ENCODE results near the gene IGF2R.
"Not testable (repeated sequence)": the region's sequence is repeated elsewhere in the genome, so short reads cannot be mapped to it uniquely, and the experiment has no call there.

The IGF2R gene

DNA sequence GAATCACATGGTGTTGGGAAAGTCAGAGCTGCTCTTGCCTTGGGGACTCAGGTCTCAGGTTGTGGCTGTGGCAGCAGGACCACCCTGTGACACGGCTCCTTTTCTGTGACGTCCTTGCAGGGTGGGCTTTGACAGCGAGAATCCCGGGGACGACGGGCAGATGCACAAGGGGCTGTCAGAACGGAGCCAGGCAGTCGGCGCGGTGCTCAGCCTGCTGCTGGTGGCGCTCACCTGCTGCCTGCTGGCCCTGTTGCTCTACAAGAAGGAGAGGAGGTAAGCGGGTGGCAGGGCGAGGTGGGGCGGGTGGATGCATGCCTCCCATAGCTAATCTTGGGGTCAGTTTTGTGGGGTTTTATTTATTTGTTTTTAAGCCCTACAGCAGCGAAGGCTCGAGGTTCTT is 133.5 kb downstream of the IGF2R start:
- peaks cover 23% of the 10 kb centered on the region for H3K36me3 ChIP-seq (ENCODE audit: control insufficient read depth, insufficient read depth, low read length)

DNA sequence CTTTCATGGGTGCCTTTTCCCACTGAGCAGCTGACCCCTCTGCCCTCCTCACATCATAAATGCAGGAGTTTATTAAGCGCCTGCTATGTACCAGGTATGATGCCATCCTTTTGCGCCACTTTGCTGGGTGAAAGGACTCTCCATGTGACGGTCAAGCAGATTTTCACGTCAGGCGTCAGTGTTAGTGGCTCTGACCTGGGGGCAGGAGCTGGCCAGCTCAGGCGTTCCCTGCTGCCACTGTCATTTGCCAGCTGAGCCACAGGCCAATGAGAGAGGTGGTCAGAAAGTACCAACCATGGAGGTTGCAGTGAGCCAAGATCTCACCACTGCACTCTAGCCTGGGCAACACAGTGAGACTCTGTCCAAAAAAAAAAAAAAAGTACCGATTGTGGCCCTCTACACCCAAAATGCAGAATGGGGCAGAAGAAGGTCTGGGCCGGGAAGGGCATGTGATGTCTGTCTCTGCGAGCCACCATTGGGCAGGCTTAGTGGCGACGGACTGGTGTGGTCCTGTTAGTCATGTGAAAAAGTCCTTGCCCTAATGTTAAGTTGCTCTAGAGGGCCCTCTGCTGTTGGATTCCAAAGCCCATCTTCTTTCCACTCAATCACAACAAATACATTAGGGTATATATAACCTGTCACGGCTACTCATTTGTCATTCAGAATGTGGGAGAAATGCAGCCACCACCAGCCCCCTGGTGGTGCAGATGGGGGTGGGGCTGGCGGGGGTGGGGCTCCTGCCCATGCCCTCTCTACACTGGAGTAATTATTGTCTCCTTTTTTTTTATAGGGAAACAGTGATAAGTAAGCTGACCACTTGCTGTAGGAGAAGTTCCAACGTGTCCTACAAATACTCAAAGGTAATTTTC is 134.3 kb downstream of the IGF2R start:
- Histone ChIP-seq H3K27me3 (ENCODE audit: control insufficient read depth, insufficient read depth, low read length) (no peaks in the 10 kb centered on the region), H3K9ac (ENCODE audit: low read depth, low read length) (no peak overlapping the region), H3K36me3 (ENCODE audit: control insufficient read depth, insufficient read depth, low read length) (peaks cover 23% of the 10 kb centered on the region), H3K4me1 (ENCODE audit: control insufficient read depth, insufficient read depth, low read length) (no peaks in the 10 kb centered on the region), H3K9me3 (ENCODE audit: control insufficient read depth, insufficient read depth, low read length) (no peaks in the 10 kb centered on the region), H3K4me3 (ENCODE audit: low read depth, low read length) (no peak overlapping the region)

More for the DNA sequence above, 133.5 kb downstream of the IGF2R start:
- Histone ChIP-seq H3K9me3 (ENCODE audit: control insufficient read depth, insufficient read depth, low read length) (no peaks in the 10 kb centered on the region), H3K27me3 (ENCODE audit: control insufficient read depth, insufficient read depth, low read length) (no peaks in the 10 kb centered on the region), H3K4me1 (ENCODE audit: control insufficient read depth, insufficient read depth, low read length) (no peaks in the 10 kb centered on the region), H3K9ac (ENCODE audit: low read depth, low read length) (no peak overlapping the region), H3K4me3 (ENCODE audit: low read depth, low read length) (no peak overlapping the region)

GRCh38 chr6:160103825-160104100 is 134.9 kb downstream of the IGF2R start:
- Histone ChIP-seq H3K4me3 (ENCODE audit: low read depth, low read length) (no peak overlapping the region), H3K36me3 (ENCODE audit: control insufficient read depth, insufficient read depth, low read length) (peaks cover 23% of the 10 kb centered on the region), H3K27me3 (ENCODE audit: control insufficient read depth, insufficient read depth, low read length) (no peaks in the 10 kb centered on the region), H3K4me1 (ENCODE audit: control insufficient read depth, insufficient read depth, low read length) (no peaks in the 10 kb centered on the region), H3K9ac (ENCODE audit: low read depth, low read length) (no peak overlapping the region), H3K9me3 (ENCODE audit: control insufficient read depth, insufficient read depth, low read length) (no peaks in the 10 kb centered on the region)

DNA sequence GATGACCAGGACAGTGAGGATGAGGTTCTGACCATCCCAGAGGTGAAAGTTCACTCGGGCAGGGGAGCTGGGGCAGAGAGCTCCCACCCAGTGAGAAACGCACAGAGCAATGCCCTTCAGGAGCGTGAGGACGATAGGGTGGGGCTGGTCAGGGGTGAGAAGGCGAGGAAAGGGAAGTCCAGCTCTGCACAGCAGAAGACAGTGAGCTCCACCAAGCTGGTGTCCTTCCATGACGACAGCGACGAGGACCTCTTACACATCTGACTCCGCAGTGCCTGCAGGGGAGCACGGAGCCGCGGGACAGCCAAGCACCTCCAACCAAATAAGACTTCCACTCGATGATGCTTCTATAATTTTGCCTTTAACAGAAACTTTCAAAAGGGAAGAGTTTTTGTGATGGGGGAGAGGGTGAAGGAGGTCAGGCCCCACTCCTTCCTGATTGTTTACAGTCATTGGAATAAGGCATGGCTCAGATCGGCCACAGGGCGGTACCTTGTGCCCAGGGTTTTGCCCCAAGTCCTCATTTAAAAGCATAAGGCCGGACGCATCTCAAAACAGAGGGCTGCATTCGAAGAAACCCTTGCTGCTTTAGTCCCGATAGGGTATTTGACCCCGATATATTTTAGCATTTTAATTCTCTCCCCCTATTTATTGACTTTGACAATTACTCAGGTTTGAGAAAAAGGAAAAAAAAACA is 136.1 kb downstream of the IGF2R start:
- H3K4me1 ChIP-seq (ENCODE audit: control insufficient read depth, insufficient read depth, low read length) = no peaks in the 10 kb centered on the region
- no peak overlapping the region for H3K4me3 ChIP-seq (ENCODE audit: low read depth, low read length)
- no peaks in the 10 kb centered on the region for H3K9me3 ChIP-seq (ENCODE audit: control insufficient read depth, insufficient read depth, low read length)
- H3K36me3 ChIP-seq (ENCODE audit: control insufficient read depth, insufficient read depth, low read length) = peaks cover 23% of the 10 kb centered on the region
- no peaks in the 10 kb centered on the region for H3K27me3 ChIP-seq (ENCODE audit: control insufficient read depth, insufficient read depth, low read length)
- H3K9ac ChIP-seq (ENCODE audit: low read depth, low read length) = no peak overlapping the region

DNA sequence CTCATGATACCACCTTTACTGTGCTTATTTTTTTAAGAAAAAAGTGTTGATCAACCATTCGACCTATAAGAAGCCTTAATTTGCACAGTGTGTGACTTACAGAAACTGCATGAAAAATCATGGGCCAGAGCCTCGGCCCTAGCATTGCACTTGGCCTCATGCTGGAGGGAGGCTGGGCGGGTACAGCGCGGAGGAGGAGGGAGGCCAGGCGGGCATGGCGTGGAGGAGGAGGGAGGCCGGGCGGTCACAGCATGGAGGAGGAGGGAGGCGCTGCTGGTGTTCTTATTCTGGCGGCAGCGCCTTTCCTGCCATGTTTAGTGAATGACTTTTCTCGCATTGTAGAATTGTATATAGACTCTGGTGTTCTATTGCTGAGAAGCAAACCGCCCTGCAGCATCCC is 137.1 kb downstream of the IGF2R start:
- H3K4me1 ChIP-seq (ENCODE audit: control insufficient read depth, insufficient read depth, low read length) = no peaks in the 10 kb centered on the region
- no peak overlapping the region for H3K9ac ChIP-seq (ENCODE audit: low read depth, low read length)
- H3K9me3 ChIP-seq (ENCODE audit: control insufficient read depth, insufficient read depth, low read length) = no peaks in the 10 kb centered on the region
- peaks cover 23% of the 10 kb centered on the region for H3K36me3 ChIP-seq (ENCODE audit: control insufficient read depth, insufficient read depth, low read length)
- no peak overlapping the region for H3K4me3 ChIP-seq (ENCODE audit: low read depth, low read length)
- no peaks in the 10 kb centered on the region for H3K27me3 ChIP-seq (ENCODE audit: control insufficient read depth, insufficient read depth, low read length)

GRCh38 chr6:160106701-160107100 is 137.8 kb downstream of the IGF2R start:
- Histone ChIP-seq H3K4me3 (ENCODE audit: low read depth, low read length) (no peak overlapping the region), H3K36me3 (ENCODE audit: control insufficient read depth, insufficient read depth, low read length) (peaks cover 23% of the 10 kb centered on the region)

DNA sequence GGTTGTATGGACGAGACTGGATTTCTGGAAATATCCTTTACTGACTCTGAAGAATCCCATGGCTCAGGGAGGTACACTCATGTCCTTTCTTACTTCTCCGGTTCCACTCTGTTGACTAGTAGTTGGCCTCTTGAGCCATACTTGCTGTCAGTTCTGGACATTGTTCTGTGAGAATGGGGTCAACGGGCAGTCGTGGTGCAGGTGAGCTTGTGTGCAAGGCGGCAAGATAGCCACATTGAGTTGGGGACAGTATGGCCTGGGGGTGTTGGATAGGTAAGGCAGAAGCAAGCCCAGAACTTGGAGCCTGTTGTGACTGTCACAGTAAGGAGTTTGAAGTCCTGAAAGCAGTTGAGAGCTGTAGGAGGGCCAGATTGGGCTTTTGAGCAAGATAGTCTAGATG is 139.2 kb downstream of the IGF2R start:
- no peaks in the 10 kb centered on the region for H3K27me3 ChIP-seq (ENCODE audit: control insufficient read depth, insufficient read depth, low read length)
- no peak overlapping the region for H3K9ac ChIP-seq (ENCODE audit: low read depth, low read length)
- H3K4me3 ChIP-seq (ENCODE audit: low read depth, low read length) = no peak overlapping the region
- no peaks in the 10 kb centered on the region for H3K9me3 ChIP-seq (ENCODE audit: control insufficient read depth, insufficient read depth, low read length)
- H3K36me3 ChIP-seq (ENCODE audit: control insufficient read depth, insufficient read depth, low read length) = peaks cover 17% of the 10 kb centered on the region
- H3K4me1 ChIP-seq (ENCODE audit: control insufficient read depth, insufficient read depth, low read length) = peaks cover 2% of the 10 kb centered on the region

More at GRCh38 chr6:160106701-160107100, 137.8 kb downstream of the IGF2R start:
- no peaks in the 10 kb centered on the region for H3K27me3 ChIP-seq (ENCODE audit: control insufficient read depth, insufficient read depth, low read length)
- H3K9ac ChIP-seq (ENCODE audit: low read depth, low read length) = no peak overlapping the region
- peaks cover 2% of the 10 kb centered on the region for H3K4me1 ChIP-seq (ENCODE audit: control insufficient read depth, insufficient read depth, low read length)
- H3K9me3 ChIP-seq (ENCODE audit: control insufficient read depth, insufficient read depth, low read length) = no peaks in the 10 kb centered on the region

DNA sequence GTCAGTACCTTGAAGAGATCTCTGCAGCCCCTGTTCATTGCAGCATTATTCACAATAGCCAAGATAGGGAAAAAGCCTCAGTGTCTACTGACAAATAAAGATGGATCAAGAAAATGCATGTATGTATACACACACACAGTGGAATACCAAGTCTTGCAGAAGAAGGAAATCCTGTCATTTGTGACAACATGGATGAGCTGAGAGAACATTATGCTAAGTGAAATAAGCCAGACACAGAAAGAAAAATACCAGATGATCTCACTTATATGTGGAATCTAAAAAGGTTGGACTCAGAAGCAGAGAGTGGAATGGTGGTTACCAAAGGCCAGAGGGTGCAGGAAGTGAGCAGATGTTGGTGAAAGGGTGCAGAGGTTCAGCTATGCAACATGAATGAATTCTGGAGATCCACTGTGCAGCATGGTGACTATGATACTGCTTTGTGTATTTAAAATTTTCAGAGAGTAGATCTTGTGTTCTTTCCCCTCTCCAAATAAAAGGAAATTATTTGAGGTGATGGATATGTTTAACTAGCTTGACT is 141.8 kb downstream of the IGF2R start:
- peaks cover under 1% of the 10 kb centered on the region for H3K36me3 ChIP-seq (ENCODE audit: control insufficient read depth, insufficient read depth, low read length)
- no peaks in the 10 kb centered on the region for H3K9me3 ChIP-seq (ENCODE audit: control insufficient read depth, insufficient read depth, low read length)
- no peaks in the 10 kb centered on the region for H3K27me3 ChIP-seq (ENCODE audit: control insufficient read depth, insufficient read depth, low read length)
- H3K4me1 ChIP-seq (ENCODE audit: control insufficient read depth, insufficient read depth, low read length) = peaks cover 2% of the 10 kb centered on the region
- no peak overlapping the region for H3K4me3 ChIP-seq (ENCODE audit: low read depth, low read length)
- no peak overlapping the region for H3K9ac ChIP-seq (ENCODE audit: low read depth, low read length)

DNA sequence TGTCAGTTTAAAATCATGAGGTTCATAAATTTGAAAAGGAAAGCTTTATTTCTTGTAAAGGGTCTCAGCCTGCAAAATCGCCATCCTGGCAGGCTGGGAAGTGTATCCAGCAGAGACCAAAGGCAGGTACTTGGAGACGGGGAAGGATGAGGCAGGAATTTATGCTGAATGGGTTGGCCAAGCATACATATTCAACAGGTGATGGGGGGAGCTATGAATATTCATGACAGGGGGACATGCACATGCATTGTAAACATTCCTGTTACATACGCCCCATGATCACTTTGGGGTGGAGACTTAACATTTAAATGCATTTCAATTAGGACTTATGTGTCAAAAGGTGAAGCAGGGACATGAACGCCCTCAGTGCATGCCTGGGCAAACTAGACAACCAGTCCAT is 142.9 kb downstream of the IGF2R start:
- Histone ChIP-seq H3K9me3 (ENCODE audit: control insufficient read depth, insufficient read depth, low read length) (no peaks in the 10 kb centered on the region), H3K4me3 (ENCODE audit: low read depth, low read length) (no peak overlapping the region), H3K36me3 (ENCODE audit: control insufficient read depth, insufficient read depth, low read length) (no peaks in the 10 kb centered on the region), H3K27me3 (ENCODE audit: control insufficient read depth, insufficient read depth, low read length) (no peaks in the 10 kb centered on the region), H3K4me1 (ENCODE audit: control insufficient read depth, insufficient read depth, low read length) (peaks cover 2% of the 10 kb centered on the region), H3K9ac (ENCODE audit: low read depth, low read length) (no peak overlapping the region)

DNA sequence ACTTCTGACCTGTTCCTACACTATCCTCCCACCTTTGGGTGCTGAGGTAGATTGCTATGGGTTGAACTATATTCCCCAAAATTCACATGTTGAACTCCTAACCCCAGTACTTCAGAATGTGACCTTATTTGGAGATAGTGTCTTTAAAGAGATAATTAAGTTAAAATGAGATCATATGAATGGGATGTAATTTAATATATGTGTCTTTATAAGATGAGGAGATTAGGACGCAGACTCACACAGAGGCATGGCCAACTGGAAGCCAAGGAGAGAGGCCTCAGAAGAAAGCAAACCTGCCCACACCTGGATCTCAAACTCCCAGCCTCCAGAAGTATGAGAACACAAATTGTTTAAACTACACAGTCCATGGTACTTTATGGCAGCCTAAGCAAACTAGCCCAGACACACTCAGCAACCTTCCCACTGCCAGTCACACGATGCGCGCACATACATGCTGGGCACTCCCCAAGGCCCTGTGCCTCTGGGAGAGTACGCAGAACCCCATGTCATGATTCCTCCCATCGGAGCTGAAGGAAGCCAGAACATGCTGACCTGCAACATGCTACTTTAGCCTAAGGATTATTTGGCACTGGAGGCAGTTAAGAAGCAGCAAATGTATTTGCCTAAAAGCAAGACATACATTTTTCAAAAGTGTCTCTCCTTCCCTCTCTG is 143.9 kb downstream of the IGF2R start:
- Histone ChIP-seq H3K4me3 (ENCODE audit: low read depth, low read length) (no peak overlapping the region), H3K27me3 (ENCODE audit: control insufficient read depth, insufficient read depth, low read length) (no peaks in the 10 kb centered on the region), H3K4me1 (ENCODE audit: control insufficient read depth, insufficient read depth, low read length) (peaks cover 2% of the 10 kb centered on the region), H3K36me3 (ENCODE audit: control insufficient read depth, insufficient read depth, low read length) (no peaks in the 10 kb centered on the region), H3K9me3 (ENCODE audit: control insufficient read depth, insufficient read depth, low read length) (no peaks in the 10 kb centered on the region), H3K9ac (ENCODE audit: low read depth, low read length) (no peak overlapping the region)

DNA sequence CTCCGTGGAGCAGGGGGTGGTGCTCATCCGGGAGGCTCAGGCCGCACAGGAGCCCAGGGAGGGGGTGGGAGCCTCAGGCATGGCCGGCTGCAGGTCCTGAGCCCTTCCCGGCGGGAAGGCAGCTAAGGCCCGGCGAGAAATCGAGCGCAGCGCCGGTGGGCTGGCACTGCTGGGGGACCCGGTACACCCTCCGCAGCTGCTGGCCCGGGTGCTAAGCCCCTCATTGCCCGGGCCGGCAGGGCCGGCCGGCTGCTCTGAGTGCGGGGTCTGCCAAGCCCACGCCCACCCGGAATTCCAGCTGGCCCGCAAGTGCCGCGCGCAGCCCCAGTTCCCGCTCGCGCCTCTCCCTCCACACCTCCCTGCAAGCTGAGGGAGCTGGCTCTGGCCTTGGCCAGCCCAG is 145.7 kb downstream of the IGF2R start:
- not testable (repeated sequence) for H3K36me3 ChIP-seq (ENCODE audit: control insufficient read depth, insufficient read depth, low read length); H3K9me3 ChIP-seq (ENCODE audit: control insufficient read depth, insufficient read depth, low read length); H3K4me1 ChIP-seq (ENCODE audit: control insufficient read depth, insufficient read depth, low read length); H3K9ac ChIP-seq (ENCODE audit: low read depth, low read length); H3K4me3 ChIP-seq (ENCODE audit: low read depth, low read length); H3K27me3 ChIP-seq (ENCODE audit: control insufficient read depth, insufficient read depth, low read length)

All from iPS-15b (cell line).